RKO (cell line): ENCODE data around the gene BCL2L13.
"Not testable (repeated sequence)": the region's sequence is repeated elsewhere in the genome, so short reads cannot be mapped to it uniquely, and the experiment has no call there.

ENCODE experiments used
- DNase-seq: peaks from one replicate; pipeline ENCODE4 v3.0.0-alpha.2; 2016; ENCODE audit warnings: low spot score

Gene BCL2L13

GRCh38 chr22:17764036-17764435, 125.5 kb downstream of the BCL2L13 start:
- DNase-seq: no peak

GRCh38 chr22:17764852-17765251, 126.3 kb downstream of the BCL2L13 start:
- DNase-seq: not testable (repeated sequence)

DNA sequence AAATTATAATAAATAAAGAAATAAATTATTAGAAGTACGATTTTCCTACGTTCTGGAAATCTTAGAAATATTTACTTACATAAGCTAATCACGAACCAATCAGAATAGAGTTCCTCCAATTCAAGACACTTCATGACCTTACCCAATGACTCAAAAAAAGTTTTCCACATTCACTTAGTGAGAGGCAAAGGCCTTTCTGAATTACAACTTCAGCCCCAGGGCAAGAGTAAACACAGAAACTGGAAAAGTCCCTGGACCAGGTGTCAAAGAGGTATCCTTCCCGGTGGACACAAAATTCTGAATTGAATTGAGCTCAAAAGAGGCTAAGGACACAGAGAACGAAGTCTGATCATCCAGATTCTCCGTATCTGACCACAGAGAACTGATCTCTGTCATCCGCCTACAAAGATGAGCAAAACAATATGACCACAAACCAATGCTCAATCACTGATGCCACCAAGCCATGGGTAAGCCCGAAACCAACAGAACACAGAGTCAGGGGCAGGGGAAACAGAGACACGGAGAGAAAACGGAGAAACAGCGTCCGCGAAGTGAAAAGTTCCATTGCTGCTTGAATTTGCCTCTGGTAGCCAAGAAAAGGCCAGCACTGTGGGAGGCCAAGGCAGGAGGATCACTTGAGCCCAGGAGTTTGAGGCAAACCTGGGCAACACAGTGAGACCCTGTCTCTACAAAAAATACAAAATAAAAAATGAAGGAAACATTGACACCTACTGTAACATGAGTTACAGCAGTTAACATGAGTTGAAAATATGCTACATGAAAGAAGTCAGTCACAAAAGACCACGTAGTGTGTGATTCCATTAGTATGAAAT, 128.9 kb downstream of the BCL2L13 start:
- no peak for DNase-seq

DNA sequence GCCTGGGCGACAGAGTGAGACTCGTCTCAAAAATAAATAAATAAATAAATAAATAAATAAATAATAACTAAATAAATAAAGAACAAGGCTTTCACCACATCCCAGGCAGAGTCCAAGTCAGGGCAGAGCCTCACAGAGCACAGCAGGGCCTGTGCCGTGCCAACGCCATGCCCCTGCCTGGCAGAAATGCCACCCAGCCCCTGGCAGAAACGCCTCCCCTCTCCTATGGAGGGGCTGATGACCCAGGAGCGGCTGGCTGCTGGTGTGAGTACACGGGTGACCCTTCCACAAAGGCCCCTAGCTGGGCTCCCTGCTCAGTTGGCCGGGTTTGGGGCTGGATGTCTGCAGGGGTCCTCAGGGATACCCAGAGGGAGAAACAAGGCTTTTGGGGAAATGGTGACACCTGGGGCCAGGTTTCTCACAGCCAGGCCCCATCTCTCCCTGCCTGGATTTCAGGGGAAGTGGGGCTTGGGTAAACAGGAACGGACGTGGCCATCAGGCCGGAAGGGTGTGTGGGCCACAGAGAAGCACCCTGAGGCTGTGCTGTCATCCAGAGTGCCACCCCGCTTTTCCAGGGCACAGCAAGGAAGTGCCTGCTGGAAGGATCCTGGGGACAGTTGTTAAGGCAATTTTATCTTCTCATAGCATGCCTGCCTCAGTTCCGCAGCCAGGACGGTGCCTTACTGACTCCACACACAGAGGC, 130.6 kb downstream of the BCL2L13 start:
- no peak for DNase-seq

DNA sequence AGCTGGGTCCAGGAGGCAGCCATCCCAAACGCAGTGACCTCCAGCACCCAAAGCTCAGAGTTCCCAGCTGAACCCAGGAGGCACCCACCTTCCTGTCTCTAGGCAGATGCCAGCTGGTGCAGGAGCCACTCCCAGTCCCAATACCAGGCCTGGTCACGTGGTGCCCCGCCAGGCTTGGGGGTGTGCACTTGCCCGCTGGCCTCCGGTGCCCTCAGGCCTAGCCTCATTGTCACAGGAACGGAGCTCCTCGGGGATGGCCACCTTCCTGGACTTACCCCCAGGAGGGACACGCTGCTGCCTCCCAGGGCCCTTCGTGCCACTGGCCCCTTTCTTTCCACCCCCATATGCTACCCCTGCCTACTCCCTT, 131.1 kb downstream of the BCL2L13 start:
- DNase-seq: no peak

DNA sequence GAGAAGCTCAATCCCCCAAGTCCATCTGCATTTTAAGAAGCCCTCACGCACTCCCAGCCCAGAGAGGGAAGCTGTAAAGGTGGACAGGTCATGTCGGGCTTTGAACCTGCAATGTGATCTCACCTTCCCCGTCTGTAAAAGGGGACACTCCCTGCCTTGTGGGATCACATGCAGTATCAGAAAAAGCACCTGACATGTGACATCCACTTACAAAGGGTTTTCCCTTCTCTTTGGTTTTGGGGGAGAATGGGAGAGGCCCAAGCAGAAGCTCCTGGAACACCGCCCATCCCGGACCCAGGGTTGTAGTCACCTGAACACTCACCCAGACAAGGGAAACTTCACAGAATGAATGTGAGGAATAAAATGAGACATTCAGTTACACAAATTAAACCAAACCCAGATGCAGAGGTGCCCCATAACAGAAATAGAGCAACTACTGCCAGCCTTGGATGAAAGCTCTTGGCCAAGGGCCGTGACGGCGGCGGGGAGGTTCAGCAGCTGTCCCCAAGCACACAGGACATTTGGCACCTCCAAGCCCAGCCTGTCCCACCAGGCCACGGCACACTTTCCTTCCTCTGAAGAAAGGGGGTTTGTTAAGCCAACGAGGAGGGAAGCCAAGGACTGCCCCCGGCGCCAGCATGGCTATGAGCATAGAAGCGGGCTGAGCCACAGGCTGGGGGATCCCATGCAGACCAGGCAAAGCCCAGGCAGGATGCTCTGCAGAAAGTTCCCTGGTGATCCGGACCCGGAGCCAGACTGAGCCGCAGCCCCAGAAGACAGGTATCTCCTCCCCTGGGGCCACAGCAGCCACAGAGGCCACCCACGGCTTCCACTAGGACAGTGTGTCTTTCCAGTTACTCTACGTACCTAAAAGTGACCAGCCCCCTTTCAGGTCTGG, 131.9 kb downstream of the BCL2L13 start:
- no peak for DNase-seq

- DNase-seq: peak; percentile 64
Observed at GRCh38 chr22:17772249-17772957, 133.8 kb downstream of the BCL2L13 start.

DNA sequence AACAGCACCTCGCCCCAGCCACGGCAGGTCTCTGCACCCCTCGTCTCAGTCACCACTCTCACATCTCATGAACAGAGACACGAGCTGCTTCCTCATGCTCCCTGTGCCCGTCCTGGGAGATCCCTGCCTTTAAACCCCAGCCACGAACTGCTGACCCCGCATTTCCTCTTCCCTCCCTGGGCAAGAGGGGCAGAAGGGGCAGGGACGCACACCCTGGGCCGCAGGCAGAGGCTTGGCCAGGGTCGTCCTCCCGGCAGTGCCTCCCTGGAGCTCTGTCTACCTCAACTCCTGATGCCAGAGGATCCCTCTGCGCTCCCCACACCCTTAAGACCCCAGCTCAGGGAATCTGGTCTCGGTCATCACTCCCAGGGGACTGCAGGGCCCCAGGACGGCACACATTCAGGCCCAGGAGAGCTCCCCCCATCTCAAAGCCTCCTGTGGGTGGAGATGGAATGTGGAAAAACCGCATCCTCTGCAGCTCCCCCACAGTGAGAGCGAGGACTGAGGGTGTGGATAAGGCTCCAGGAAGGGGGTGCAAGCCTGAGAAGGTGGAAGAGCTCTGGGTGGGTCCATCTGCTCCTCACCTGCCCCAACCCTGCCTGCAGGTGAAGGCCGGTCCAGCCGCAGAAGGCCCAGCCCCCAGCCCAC, 134.5 kb downstream of the BCL2L13 start:
- peak; percentile 49 for DNase-seq

- DNase-seq: peak; percentile 44
Observed at GRCh38 chr22:17773606-17774205, 135.1 kb downstream of the BCL2L13 start.

DNA sequence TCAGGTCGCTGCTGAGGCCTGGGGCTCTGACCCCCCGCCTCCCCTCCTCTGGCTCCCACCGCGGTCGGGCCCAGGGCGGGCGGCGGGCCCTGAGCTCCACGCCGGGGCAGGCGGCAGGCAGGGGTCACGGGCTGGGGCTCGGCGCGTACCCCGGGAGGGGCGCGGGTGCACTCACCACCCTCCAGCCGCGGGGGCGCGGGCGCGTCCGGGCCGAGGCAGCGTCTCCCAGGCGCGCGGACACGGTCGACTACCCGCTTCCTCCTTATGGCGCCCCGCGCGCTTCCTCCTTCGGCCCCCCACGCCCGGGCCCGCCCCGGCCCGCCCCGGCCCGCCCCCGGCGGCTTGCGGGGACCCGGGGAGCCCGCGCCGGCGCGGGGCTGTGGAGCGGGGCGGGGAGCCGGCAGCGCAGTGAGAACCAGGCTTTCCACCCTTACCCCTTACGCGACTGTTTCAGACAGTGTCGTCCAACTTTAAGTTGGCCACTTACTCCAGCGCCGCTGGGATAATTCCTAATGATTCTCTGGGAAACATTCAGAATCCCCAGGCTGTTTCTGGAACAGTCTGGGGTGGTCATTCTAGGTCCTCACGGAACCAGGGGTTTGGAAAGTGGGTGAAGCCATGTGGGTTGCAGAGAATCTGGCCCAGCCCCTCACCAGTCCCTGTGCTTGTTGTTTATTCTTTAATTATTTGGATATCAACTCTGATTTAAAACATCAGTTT, 135.8 kb downstream of the BCL2L13 start, which contains the start of gene BID:
BID (minus strand) TSS at position 264 of the 720 bp plus-strand sequence. CDS start 24,353 bp downstream, outside the sequence.
- DNase-seq: no peak

DNA sequence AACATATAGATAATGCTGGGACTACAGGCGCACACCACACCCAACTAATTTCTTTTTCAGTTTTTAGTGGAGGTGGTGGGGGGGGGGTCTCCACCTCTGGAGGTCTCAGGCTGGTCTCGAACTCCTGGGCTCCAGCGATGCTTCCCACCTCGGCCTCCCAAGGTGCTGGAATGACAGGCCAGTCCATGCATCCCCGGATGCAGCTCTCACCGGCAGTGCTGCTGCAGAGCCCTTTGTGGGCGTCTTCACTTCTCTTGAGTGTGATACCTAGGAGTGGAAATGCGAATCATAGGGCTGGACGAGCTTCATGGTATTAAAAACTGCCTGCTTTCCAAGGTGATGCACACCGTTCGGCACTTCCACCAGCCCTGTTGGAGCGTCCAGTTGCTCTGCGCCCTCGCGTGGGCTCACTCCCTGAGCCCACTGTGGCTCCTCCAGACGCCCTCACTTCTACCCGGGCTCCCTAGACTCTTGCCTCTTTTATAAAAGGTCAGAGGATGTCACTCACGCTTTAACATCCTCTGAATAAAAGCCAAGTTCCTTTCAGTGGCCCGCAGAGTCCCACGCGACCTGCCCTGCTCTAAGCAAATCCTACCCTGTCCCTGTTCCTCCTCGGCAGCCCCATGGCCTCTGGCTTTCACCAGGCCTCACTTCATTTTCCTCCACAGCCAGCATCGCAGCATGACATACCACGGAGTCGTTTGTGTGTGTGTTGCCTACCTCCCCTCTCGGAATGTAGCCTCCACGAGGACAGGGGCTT, 136.5 kb downstream of the BCL2L13 start:
- no peak for DNase-seq

GRCh38 chr22:17775781-17776465, 137.4 kb downstream of the BCL2L13 start:
- no peak for DNase-seq

GRCh38 chr22:17777005-17777716, 138.6 kb downstream of the BCL2L13 start:
- no peak for DNase-seq

DNA sequence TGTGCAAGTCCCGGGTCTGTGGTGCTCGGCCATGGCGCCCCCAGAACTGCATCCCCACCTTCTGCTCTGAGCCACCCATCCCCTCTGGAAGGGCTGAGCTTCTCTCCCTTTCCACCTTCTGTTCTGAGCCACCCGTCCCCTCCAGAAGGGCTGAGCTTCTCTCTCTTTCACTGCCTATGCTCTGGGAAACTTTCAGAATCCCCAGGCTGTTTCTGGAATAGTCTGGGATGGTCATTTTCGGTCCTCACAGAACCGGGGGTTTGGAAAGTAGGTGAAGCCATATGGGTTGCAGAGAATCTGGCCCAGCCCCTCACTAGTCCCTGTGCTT, 139.1 kb downstream of the BCL2L13 start:
- DNase-seq: no peak

DNA sequence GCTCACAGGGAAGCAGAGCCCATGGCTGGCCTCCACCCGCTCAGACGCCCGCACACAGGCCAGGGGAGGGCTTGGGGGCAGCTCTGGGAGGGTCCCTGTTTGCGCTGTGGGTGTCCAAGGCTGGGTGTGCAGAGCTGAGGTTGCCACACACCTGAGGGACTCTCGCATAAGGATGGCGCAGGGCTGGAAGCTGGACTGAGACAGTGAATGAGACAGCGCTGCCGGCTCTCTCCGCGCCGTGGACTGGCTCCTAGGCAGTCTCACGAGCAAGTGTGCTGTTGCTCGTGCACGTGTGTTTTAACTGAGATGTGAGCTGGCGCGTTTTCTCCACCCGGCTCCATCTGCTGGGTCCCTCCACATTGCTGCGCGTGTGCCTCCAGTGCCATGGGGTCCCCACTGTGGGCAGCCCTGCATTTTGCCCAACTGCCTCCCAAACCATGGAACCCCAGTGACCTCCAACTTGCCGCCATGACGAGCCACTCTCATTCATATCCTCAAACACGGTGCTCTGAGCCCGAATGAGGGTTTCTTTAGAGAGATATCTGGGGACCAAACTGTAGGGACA, 139.9 kb downstream of the BCL2L13 start:
- no peak for DNase-seq

GRCh38 chr22:17779286-17780115, 140.9 kb downstream of the BCL2L13 start:
- DNase-seq: no peak
